SJSA1 (cell line): Measurements from ENCODE around the gene EGR4. TPM values are rescaled to one million over a fixed set of nuclear protein-coding genes. Genes with fewer than 3 reads are reported as not detected.

Experiments
- total RNA-seq: library from RNA; depleted of rRNA; stranded (reverse); fragments of >200 nt; shearing (Covaris generic); gene quantifications from 2 replicates; pipeline ENCODE4 v1.2.3, GENCODE V29; 2014; rRNA removed

EGR4 gene
- total RNA-seq, 1 experiment from 2014 or later, result not detected

Other genes with a start within 250 kb of the EGR4 start
- gene SFXN5, start 221.8 kb downstream of the EGR4 start, total RNA-seq, result 8.2 and 13.3 TPM in 2 replicates
- gene RAB11FIP5, start 180.6 kb downstream of the EGR4 start, total RNA-seq, result 15.5 and 23.0 TPM in 2 replicates
- not detected in 2 replicates for gene NOTO, start 91.0 kb downstream of the EGR4 start, total RNA-seq
- gene SMYD5, start 79.3 kb downstream of the EGR4 start, total RNA-seq, result 20.7 and 24.3 TPM in 2 replicates
- gene PRADC1, start 60.3 kb downstream of the EGR4 start, total RNA-seq, result 42.0 and 45.8 TPM in 2 replicates
- gene CCT7, start 59.2 kb downstream of the EGR4 start, total RNA-seq, result 570 and 815 TPM in 2 replicates
- 0.05 and 0.72 TPM in 2 replicates for gene FBXO41, start 9.1 kb downstream of the EGR4 start, total RNA-seq
- 12.8 and 22.3 TPM in 2 replicates for gene ALMS1, start 92.3 kb upstream of the EGR4 start, total RNA-seq